Activated CD8-positive, alpha-beta T cell treated with anti-CD3 and anti-CD28 coated beads for 36 hours (primary cell): ENCODE measurements around the gene RXFP4. TPM values are rescaled to one million over a fixed set of nuclear protein-coding genes. Genes with fewer than 3 reads are reported as not detected.

Source experiments
- ATAC-seq: fragments of 200-7000 bp; cut with Tn5 transposase; one replicate; pipeline ENCODE4 v1.10.0; 2021; ENCODE audit warnings: mild to moderate bottlenecking, moderate library complexity
- CTCF ChIA-PET: fragments of 350-600 bp; sonication (Branson Sonifier 250); formaldehyde crosslinking; loops from one replicate; lab custom pipeline; 2021; ENCODE audit warnings: antibody characterized with exemption; lab: Charles Lee
- POLR2A ChIA-PET: fragments of 350-600 bp; sonication (Branson Sonifier 250); formaldehyde crosslinking; loops from one replicate; lab custom pipeline; 2021; ENCODE audit warnings: antibody characterized with exemption; lab: Charles Lee
- DNase-seq: peaks from one replicate; pipeline ENCODE4 v3.0.0-alpha.2; 2020
- H3K27ac Mint-ChIP-seq: one replicate; pipeline ENCODE4 v1.8.0; 2021; ENCODE audit warnings: mild to moderate bottlenecking, mixed read lengths
- H3K27me3 Mint-ChIP-seq: one replicate; pipeline ENCODE4 v1.8.0; 2021; ENCODE audit warnings: mixed read lengths
- H3K36me3 Mint-ChIP-seq: one replicate; pipeline ENCODE4 v1.8.0; 2021; ENCODE audit warnings: low read depth, mixed read lengths
- H3K4me1 Mint-ChIP-seq: one replicate; pipeline ENCODE4 v1.8.0; 2021; ENCODE audit warnings: low read depth, mixed read lengths
- H3K4me3 Mint-ChIP-seq: one replicate; pipeline ENCODE4 v1.8.0; 2021; ENCODE audit warnings: mild to moderate bottlenecking, moderate library complexity, mixed read lengths
- H3K9me3 Mint-ChIP-seq: one replicate; pipeline ENCODE4 v1.8.0; 2021; ENCODE audit warnings: mixed read lengths
- intact Hi-C: fragments of 100-400 bp; cut with micrococcal nuclease; formaldehyde crosslinking; loops from one replicate; pipeline ENCODE4 v1.10.0; 2022
- total RNA-seq, 2 experiments: library from RNA; stranded (reverse); gene quantifications; one replicate each; pipeline ENCODE4 v1.2.3, GENCODE V29; 2021
- TF ChIP-seq, protein P1 (sequence below): fragments of 200-600 bp; IDR thresholded peaks from one replicate; pipeline ENCODE4 v1.8.0; 2022; ENCODE audit warnings: antibody characterized with exemption, mild to moderate bottlenecking

Gene RXFP4
- total RNA-seq, 2 experiments from 2014 or later = not detected

DNA sequence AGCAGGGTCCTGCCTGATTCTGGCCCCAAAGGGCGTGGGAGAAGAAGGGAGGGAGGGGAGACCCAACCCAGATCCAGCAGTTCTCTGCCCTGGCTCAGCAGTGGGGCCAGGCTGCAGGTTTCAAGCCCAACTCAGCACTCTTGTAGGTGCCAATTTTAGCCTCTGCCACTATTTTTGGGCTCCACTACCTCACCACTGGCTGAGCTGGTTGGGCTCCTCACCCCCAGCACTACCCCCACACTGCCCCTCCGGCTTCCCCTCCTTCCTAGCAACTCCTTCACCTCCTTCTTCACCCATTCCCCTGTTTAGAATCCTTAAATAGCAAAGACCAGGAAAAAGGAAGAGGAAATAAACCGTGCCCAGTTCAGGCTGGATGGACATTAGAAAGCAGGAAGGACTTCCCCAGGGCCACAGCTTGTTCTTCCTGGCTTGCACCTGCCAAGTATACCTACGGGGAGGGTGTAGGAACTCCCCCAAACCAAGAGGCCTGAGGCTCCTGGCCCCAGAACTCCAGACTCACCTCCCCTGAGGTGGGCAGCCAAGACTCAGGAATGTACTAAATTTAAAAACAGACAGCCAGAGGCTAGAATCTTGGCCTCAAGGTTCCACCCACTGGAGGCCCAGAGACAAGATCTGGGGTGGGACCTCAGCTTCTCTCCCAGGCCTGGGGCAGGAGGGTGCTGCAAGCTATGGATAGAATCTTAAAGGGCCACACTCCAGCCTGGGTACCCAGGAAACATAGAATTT is 38.3 kb downstream of the RXFP4 start:
- Mint-ChIP-seq H3K36me3 (peaks cover 48% of the 10 kb centered on the region), H3K9me3 (no peaks in the 10 kb centered on the region), H3K27me3 (no peaks in the 10 kb centered on the region), H3K4me3 (peak overlapping the region; percentile 98), H3K4me1 (peaks cover 56% of the 10 kb centered on the region), H3K27ac (peak overlapping the region; percentile 94)
- ATAC-seq = no peak
- peak; percentile 25 for DNase-seq
- intact Hi-C loops = no loop called here
- CTCF ChIA-PET = interaction anchor here (0.9 to 11.1 kb wide), 9 partner anchors 9 to 87 kb away, joined by 3 to 121 read pairs (median 10); partner anchors contain the start of genes KHDC4 and RXFP4
- POLR2A ChIA-PET = interaction anchor here (5.5 to 7.5 kb wide), 4 partner anchors 11 to 45 kb away, joined by 30 to 128 read pairs (median 52); partner anchors contain the start of genes KHDC4 and RXFP4
- TF ChIP-seq, protein P1, sequence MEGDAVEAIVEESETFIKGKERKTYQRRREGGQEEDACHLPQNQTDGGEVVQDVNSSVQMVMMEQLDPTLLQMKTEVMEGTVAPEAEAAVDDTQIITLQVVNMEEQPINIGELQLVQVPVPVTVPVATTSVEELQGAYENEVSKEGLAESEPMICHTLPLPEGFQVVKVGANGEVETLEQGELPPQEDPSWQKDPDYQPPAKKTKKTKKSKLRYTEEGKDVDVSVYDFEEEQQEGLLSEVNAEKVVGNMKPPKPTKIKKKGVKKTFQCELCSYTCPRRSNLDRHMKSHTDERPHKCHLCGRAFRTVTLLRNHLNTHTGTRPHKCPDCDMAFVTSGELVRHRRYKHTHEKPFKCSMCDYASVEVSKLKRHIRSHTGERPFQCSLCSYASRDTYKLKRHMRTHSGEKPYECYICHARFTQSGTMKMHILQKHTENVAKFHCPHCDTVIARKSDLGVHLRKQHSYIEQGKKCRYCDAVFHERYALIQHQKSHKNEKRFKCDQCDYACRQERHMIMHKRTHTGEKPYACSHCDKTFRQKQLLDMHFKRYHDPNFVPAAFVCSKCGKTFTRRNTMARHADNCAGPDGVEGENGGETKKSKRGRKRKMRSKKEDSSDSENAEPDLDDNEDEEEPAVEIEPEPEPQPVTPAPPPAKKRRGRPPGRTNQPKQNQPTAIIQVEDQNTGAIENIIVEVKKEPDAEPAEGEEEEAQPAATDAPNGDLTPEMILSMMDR = no peak

DNA sequence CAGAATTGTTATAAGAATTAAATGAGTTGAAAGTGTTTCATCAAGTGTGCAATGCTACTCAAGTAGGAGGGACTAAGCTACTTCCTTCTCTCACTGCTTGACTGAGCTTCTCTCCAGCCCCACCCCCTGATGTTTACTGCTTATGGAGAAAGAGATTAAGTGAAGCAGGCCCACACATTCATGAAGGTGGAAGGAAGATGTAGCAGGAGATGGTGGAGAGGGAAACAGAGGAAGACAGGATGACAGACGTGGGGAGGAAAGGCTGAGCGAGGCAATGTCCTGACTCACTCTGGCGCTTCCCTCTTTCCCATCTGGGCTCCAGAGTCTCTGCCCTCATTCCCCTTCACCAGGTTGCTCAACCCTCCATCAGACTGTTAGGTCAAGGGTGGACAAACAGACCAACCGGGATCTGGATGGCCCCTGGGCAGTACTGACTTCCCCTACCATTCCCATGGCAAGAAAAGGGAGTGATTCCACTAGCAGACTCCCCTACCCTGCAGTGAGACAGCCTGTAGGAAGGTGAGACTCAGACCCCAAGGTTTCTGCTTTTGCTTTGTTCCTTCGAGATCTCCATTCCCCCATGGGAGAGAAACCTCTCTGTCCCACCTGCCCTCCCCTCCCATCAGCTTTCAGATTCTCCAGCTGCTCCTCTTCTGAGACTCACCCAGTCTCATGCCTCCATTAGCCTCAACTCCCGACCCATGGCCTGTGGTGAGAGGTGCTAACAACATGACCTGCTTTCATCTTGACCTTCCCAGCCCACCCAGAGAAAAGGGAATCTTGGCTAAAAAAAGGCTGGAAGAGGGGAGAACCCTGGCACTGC is 40.0 kb downstream of the RXFP4 start:
- ChIA-PET POLR2A (interaction anchor here (0.6 to 7.5 kb wide), 4 partner anchors 13 to 1030 kb away, joined by 3 to 128 read pairs (median 26); partner anchors contain the start of gene RXFP4), CTCF (interaction anchor here (0.8 to 11.1 kb wide), 7 partner anchors 8 to 85 kb away, joined by 4 to 121 read pairs (median 6); partner anchors contain the start of genes KHDC4 and RXFP4)
- intact Hi-C loops = no loop called here
- Mint-ChIP-seq H3K4me3 (peak overlapping the region; percentile 98), H3K9me3 (no peaks in the 10 kb centered on the region), H3K27ac (peak overlapping the region; percentile 94), H3K36me3 (peaks cover 33% of the 10 kb centered on the region), H3K4me1 (peaks cover 41% of the 10 kb centered on the region), H3K27me3 (no peaks in the 10 kb centered on the region)
- TF ChIP-seq, protein P1 = no peak
- DNase-seq (peak; percentile 42), ATAC-seq (no peak)

DNA sequence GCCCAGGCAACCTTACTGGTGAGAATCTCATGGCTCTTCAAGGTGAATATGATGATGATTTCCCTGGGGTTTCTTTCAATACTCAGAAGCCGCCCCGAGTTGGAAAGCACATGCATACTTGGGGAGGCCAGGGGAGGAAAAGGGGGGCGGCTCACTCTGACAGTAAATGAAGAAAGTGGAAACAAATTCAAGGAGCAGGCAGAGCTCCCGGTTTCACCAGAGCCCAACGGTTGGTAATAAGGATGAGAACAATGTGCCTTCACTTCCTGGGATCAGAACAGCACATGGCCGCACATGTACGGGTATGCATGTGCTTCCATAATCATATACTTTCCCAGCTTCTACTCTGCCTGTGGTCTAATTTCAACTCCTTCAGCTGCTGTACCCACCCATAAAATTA is 40.7 kb downstream of the RXFP4 start:
- Mint-ChIP-seq H3K4me3 (peak overlapping the region; percentile 98), H3K9me3 (no peaks in the 10 kb centered on the region), H3K4me1 (peaks cover 40% of the 10 kb centered on the region), H3K36me3 (peaks cover 27% of the 10 kb centered on the region), H3K27ac (peak overlapping the region; percentile 94), H3K27me3 (no peaks in the 10 kb centered on the region)
- ATAC-seq = no peak
- TF ChIP-seq, protein P1 = no peak
- DNase-seq = no peak
- intact Hi-C loops = no loop called here
- CTCF ChIA-PET = interaction anchor here (2.4 to 11.1 kb wide), 4 partner anchors 7 to 84 kb away, joined by 6 to 121 read pairs (median 38); partner anchors contain the start of genes KHDC4 and RXFP4
- POLR2A ChIA-PET = interaction anchor here (1.1 to 6.0 kb wide), 2 partner anchors 13 to 48 kb away, joined by 3 to 49 read pairs; partner anchors contain the start of gene KHDC4

DNA sequence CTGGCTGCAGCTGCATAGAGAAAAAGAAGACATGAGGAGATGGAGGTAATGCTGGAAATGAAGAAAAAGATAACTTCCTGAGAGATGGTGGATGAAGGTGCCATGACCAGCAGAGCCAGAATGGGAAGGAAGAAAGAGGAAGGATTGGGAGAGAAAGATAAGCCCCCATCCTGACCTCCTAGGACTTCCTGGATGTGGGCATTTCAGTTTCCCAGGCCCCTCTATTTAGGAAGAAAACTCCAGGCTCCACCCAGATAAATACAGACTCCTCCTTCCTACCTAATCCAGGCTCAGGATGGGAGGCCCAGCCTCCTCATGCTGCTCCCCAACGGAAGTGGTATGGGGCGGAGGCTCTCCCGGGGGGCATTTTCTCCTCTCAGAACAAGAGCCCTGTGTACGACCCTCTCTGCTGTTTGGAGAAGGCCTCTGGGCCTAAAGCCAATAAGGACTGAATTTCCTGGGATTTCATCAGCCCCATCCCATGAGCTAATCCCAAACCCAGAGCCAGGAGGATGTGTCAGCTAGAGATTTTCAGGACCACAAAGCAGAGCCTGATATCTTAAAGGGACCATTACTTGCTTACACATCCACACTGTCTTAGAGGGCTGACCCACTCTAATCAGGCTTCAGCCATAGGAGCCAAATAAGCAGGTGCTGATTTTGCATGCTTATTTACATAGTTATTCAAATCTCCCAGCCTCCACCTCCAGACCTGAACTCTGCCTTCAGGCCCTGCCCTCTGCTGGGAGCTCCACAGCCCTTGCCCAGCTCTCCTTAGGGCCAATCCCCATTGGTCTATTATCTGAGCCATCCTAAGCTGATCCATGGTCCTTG is 42.0 kb downstream of the RXFP4 start:
- peaks cover 40% of the 10 kb centered on the region for H3K4me1 Mint-ChIP-seq
- POLR2A ChIA-PET = interaction anchor here (1.1 to 2.5 kb wide), 7 partner anchors 7 to 49 kb away, joined by 3 to 10 read pairs (median 4); partner anchors contain the start of gene KHDC4
- no peak overlapping the region for H3K4me3 Mint-ChIP-seq
- no peak for DNase-seq
- H3K27ac Mint-ChIP-seq = peak overlapping the region; percentile 69
- peaks cover 18% of the 10 kb centered on the region for H3K36me3 Mint-ChIP-seq
- intact Hi-C loops = no loop called here
- TF ChIP-seq, protein P1 = no peak
- no peak for ATAC-seq
- CTCF ChIA-PET = interaction anchor here (0.9 to 11.1 kb wide), 4 partner anchors 13 to 79 kb away, joined by 3 to 121 read pairs (median 4); partner anchors contain the start of genes KHDC4 and RXFP4
- H3K9me3 Mint-ChIP-seq = no peaks in the 10 kb centered on the region
- H3K27me3 Mint-ChIP-seq = no peaks in the 10 kb centered on the region
